VCaP (cell line): ENCODE data around the gene DNMT3L.
"Not testable (repeated sequence)": the region's sequence is repeated elsewhere in the genome, so short reads cannot be mapped to it uniquely, and the experiment has no call there.

Experiments
- H3K27ac ChIP-seq: fragments of 450-650 bp; 2 replicates; pipeline ENCODE4 v1.5.1; 2017
- CTCF ChIP-seq: fragments of 450-650 bp; conservative IDR thresholded peaks from 2 replicates; pipeline ENCODE4 v1.5.1; 2017; ENCODE audit warnings: mild to moderate bottlenecking, moderate library complexity

The DNMT3L gene

DNA sequence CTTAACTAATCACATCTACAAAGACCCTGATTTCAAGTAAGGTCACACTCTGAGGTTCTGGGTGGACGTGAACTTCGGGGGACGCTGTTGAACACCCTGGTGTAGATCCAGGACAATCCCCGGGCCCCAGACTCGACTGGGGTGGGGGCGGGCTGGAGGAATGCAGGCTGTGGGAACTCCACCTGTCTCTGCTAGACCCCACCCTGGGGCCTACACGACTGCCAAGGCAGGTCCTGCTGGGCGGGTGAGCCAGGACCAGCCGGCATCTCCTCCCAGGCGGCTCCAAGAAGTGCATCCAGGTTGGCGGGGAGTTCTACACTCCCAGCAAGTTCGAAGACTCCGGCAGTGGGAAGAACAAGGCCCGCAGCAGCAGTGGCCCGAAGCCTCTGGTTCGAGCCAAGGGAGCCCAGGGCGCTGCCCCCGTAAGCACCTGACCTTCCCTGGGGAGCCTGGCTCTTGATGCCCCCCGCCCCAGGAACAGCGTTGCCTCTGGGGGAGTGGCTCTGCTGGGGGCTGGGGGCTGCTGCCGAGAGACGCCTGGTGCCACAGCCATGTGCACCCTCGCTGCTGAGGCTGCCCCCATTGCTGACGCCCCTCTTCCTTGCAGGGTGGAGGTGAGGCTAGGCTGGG, 27.8 kb upstream of the DNMT3L start:
- H3K27ac ChIP-seq = no peak overlapping the region
- no peak for TF ChIP-seq CTCF

DNA sequence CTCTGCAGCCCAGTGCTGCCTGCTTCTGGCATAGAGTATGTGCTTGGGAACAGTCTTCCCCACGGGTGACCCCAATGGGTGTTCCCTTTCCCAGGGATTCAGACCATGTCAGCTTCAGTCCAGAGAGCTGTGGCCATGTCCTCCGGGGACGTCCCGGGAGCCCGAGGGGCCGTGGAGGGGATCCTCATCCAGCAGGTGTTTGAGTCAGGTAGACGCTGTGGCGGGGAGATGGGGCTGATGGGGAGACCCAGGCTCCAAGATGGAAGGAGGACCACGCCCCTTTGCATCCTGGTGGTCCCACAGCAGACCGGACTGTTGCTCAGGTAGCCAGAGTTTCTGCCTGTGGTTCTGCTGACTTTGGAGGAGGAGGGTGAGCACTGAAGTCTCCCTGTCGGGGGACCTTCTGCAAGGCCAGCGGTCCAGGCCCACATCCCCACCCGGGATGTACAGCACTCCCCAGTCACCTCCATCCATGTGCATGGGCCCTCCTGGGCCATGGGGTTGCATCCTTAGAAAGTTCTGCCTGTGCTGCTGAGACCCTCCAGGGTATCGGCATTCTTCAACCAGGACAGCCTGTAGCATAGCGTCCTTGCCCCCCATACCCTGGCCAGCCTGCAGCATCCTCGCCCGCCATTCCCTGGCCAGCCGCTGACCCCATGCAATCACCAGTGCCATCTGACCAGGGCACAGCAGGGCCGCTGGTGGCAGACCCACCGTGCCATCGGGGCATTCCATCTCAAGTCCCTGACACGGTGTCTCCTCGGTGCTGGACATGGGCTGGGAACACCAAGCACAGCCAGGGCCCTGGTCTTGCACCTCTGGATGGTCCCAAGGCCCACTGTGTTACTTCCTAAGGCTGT, 26.8 kb upstream of the DNMT3L start:
- no peak overlapping the region for H3K27ac ChIP-seq
- TF ChIP-seq CTCF = no peak

GRCh38 chr21:44286716-44287632, 25.3 kb upstream of the DNMT3L start:
- no peak for TF ChIP-seq CTCF
- H3K27ac ChIP-seq = no peak overlapping the region

- H3K27ac ChIP-seq = no peak overlapping the region
- no peak for TF ChIP-seq CTCF
Measured at GRCh38 chr21:44286086-44286715, 24.5 kb upstream of the DNMT3L start.

DNA sequence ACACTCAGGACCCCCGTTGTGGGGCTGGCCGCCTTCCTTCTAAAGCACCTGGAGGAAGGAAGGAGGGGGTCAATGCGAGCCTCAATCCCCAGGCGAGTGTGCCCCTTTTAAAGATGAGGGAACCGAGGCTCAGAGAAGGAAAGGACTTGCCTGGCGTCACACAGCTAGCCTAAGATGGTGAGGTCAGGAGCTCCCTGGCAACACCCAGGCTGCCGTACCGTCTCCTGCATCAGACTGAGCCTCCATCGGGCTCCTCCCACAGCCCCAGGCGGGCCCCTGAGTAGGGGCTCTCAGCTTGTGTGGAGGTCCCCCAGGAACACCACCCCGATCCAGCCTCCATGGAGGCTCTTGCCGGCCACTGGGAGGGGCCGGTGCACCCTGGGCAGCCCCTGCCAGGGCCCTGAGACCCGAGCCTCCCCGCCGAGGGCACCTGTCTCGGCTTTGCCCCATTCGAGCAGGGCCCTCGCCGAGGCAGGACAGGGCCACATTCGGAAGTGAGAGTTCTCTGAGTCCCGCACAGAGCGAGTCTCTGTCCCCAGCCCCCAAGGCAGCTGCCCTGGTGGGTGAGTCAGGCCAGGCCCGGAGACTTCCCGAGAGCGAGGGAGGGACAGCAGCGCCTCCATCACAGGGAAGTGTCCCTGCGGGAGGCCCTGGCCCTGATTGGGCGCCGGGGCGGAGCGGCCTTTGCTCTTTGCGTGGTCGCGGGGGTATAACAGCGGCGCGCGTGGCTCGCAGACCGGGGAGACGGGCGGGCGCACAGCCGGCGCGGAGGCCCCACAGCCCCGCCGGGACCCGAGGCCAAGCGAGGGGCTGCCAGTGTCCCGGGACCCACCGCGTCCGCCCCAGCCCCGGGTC, 23.7 kb upstream of the DNMT3L start, which contains the start of gene AIRE:
Gene AIRE (plus strand): TSS at position 739 of the 855 bp plus-strand sequence. CDS start 131 bp downstream, outside the sequence.
- TF ChIP-seq CTCF = no peak
- H3K27ac ChIP-seq = no peak within 1 kb of the TSS

- no peak overlapping the region for H3K27ac ChIP-seq
- no peak for TF ChIP-seq CTCF
Measured at GRCh38 chr21:44283948-44284347, 22.3 kb upstream of the DNMT3L start.

GRCh38 chr21:44283211-44283785, 21.6 kb upstream of the DNMT3L start:
- not testable (repeated sequence) for H3K27ac ChIP-seq
